ENCODE results near the gene AEBP2.

DNA sequence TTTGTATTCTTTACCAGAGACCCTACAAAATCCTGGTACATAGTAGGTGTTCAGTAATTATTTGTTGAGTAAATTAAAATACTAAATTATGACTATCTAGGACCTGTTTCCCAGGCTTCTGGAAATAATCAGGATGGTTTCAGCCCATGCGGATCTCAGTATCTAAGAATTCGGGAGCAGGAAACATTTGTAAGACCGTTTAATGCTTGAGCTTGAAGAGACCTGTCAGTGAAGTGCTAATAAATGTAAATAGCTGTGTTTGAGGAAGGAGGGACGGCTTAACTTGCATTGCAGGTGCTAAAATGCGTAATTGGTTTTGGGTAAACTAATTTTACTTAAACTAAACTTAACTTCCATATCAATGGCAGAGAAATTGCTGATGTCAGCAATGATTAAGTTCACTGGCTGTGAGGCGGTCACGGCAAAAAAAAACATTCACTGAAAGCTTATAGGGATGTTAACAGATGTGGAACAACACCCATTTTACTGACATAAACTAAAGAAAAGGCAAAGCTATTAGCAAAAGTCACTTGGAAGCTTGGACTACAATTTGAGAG, 28.6 kb upstream of the AEBP2 start:
- TF ChIP-seq POLR2A (IDR thresholded peaks at IDR 0.05) (no peak), CTCF (IDR thresholded peaks at IDR 0.05) (no peak), POLR2AphosphoS5 (IDR thresholded peaks at IDR 0.05; ENCODE audit: insufficient read depth in 1 of 2, low read depth in 1 of 2) (no peak)
